ENCODE measurements around the gene SH3GLB1. TPM values are rescaled to one million over a fixed set of nuclear protein-coding genes. Genes with fewer than 3 reads are reported as not detected.

Gene SH3GLB1
- total and polyA plus RNA-seq, 2 of the 13 experiments (the other 11 are each of a cell fraction or from before 2014, with no cell fraction given): 26.0 to 41.5 TPM

GRCh38 chr1:86751923-86752322, 47.5 kb downstream of the SH3GLB1 start:
- DNase-seq (ENCODE audit: low spot score) (no peak), FAIRE-seq (no peak), ATAC-seq (no peak)
- no peaks in the 10 kb centered on the region for H3K79me2 ChIP-seq (ENCODE audit: insufficient read depth, low read length)
- no peak overlapping the region for H3K27ac ChIP-seq (ENCODE audit: extremely low read length, insufficient read depth, low read length)
- H3K36me3 ChIP-seq (replicated peaks in 1 of 2; ENCODE audit: control insufficient read depth in 1 of 2, insufficient read depth in 2 of 2, low read length in 2 of 2): no peaks in the 10 kb centered on the region
- no peak overlapping the region for H2AFZ ChIP-seq (ENCODE audit: low read length)
- ChIA-PET POLR2A (no interaction called here), CTCF (ENCODE audit: low intra/inter-chr PET ratio, low total read pairs) (no interaction called here)
- no peak for TF ChIP-seq ZBTB25 (CRISPR knock-in tag; IDR thresholded peaks at IDR 0.05)
- no peak for TF ChIP-seq ZNF318 (CRISPR knock-in tag; IDR thresholded peaks at IDR 0.05)
- TF ChIP-seq ZNF891 (CRISPR knock-in tag; IDR thresholded peaks at IDR 0.05): no peak
- no peak for TF ChIP-seq SMARCC2 (IDR thresholded peaks at IDR 0.05)
- no peak for TF ChIP-seq ZNF225 (CRISPR knock-in tag; IDR thresholded peaks at IDR 0.05)
- no peak for TF ChIP-seq BCL6 (CRISPR knock-in tag; IDR thresholded peaks at IDR 0.05)
- no peak for TF ChIP-seq AKNA (CRISPR knock-in tag; IDR thresholded peaks at IDR 0.05; ENCODE audit: borderline replicate concordance)
- TF ChIP-seq TRIM22 (IDR thresholded peaks at IDR 0.05): no peak
- no peaks in the 10 kb centered on the region for H3K27me3 ChIP-seq (ENCODE audit: control insufficient read depth in 1 of 2, insufficient read depth in 2 of 2, low read length in 2 of 2)
- H3K4me1 ChIP-seq (ENCODE audit: insufficient read depth, low read length): peaks cover 26% of the 10 kb centered on the region
- no peak overlapping the region for H3K9ac ChIP-seq (ENCODE audit: insufficient read depth, low read depth, low read length)
- 93% methylated on average over 6 of the region's 6 CpGs for WGBS (ENCODE audit: low lambda C conversion rate)
- no peaks in the 10 kb centered on the region for H3K9me3 ChIP-seq (ENCODE audit: low read length)
- no TSS peak for BruUV-seq (replicated peaks)
- in situ Hi-C loops (cut with HindIII; ENCODE audit: extremely low pct_ligation_motif_present, low pct_unique_long_range_greater_than_20kb) (no loop called here), intact Hi-C loops (cut with micrococcal nuclease; ENCODE audit: unreplicated experiment) (no loop called here)
- H3K4me3 ChIP-seq (replicated peaks in 1 of 3; ENCODE audit: insufficient read depth in 1 of 3, low read depth in 2 of 3, low read length in 3 of 3): no peak overlapping the region
- H4K20me1 ChIP-seq (ENCODE audit: insufficient read depth, low read length): no peaks in the 10 kb centered on the region
- no peak overlapping the region for H3K4me2 ChIP-seq (ENCODE audit: low read depth, low read length)
